Breast epithelium (tissue), 4 donors: ENCODE results near the gene KL. TPM values are rescaled to one million over a fixed set of nuclear protein-coding genes. Genes with fewer than 3 reads are reported as not detected.

Experiments used
- DNase-seq, 2 donors: peaks; one replicate each; pipeline ENCODE4 v3.0.0-alpha.2; 2019; ENCODE audit warnings: low spot score in 2 of 2
- H3K27ac ChIP-seq, 2 donors: fragments of 200-600 bp; sonication (generic) in 1 of 2; one replicate each; pipeline ENCODE4 v1.5.1; 2016 to 2019; ENCODE audit warnings: mild to moderate bottlenecking in 1 of 2
- H3K27me3 ChIP-seq, 2 donors: fragments of 200-600 bp; sonication (generic) in 1 of 2; one replicate each; pipeline versions ENCODE4 v1.5.1 to v1.6.0; 2017 to 2019; ENCODE audit warnings: control low read depth in 1 of 2, mild to moderate bottlenecking in 1 of 2
- H3K36me3 ChIP-seq: fragments of 200-600 bp; one replicate; pipeline ENCODE4 v1.5.1; 2019
- H3K4me1 ChIP-seq, 2 donors: fragments of 200-600 bp; sonication (generic); one replicate each; pipeline ENCODE4 v1.5.1; 2016 to 2019; ENCODE audit warnings: control low read depth in 1 of 2
- H3K4me3 ChIP-seq, 3 donors: fragments of 200-600 bp; sonication (generic); 1 replicate in 2 of 3; 2 replicates in 1 of 3; pipeline ENCODE4 v1.5.1; 2016 to 2019; ENCODE audit warnings: mild to moderate bottlenecking in 3 of 3, moderate library complexity in 2 of 3
- H3K9me3 ChIP-seq, 2 donors: fragments of 200-600 bp; sonication (generic) in 1 of 2; one replicate each; pipeline ENCODE4 v1.5.1; 2016 to 2019; ENCODE audit warnings: control low read depth in 1 of 2
- POLR2A ChIP-seq: fragments of 450-650 bp; IDR thresholded peaks from one replicate; pipeline ENCODE4 v1.6.1; 2016; ENCODE audit warnings: antibody characterized with exemption, mild to moderate bottlenecking, moderate library complexity
- POLR2AphosphoS5 ChIP-seq, 3 donors: sonication (generic); formaldehyde crosslinking; IDR thresholded peaks; one replicate each; pipeline ENCODE4 v1.6.1; 2017; ENCODE audit warnings: antibody characterized with exemption in 3 of 3
- intact Hi-C: fragments of 100-400 bp; cut with DNase I; formaldehyde crosslinking; loops from one replicate; pipeline ENCODE4 v1.15.1; 2023; ENCODE audit warnings: low total_unique reads
- total RNA-seq, 3 donors: library from RNA; depleted of rRNA; stranded (reverse); fragments of >200 nt; gene quantifications; one replicate each; pipeline ENCODE4 v1.1.0, GENCODE V29; 2016
- TF ChIP-seq, protein P1 (sequence below), 3 donors: fragments of 450-650 bp; IDR thresholded peaks; one replicate each; pipeline ENCODE4 v1.5.1; 2016 to 2017; ENCODE audit warnings: antibody characterized with exemption in 3 of 3, mild to moderate bottlenecking in 3 of 3, moderate library complexity in 3 of 3

The KL gene
- total RNA-seq, 3 donors from 2014 or later, result 2.7 to 4.3 (median 2.9) TPM

DNA sequence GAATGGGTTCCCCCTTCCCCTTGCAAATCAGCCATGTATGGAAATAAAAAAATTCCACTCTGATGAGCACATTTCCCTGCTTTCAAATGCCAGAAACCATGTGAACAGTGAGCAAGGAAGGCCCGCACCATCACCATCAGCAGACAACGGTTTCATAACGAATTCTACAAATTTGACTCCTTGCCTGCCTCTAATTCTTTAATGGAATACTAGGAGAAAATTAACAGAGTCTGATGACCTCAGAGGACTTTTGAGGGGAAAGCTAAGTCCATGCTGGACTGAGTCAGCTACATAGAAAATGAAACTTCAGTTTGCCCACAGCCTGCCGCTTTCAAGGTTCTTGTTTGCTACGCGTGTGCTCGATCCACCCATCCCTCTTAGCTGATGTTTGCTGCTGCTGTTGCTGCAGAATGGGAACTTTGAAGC lies 46.7 kb upstream of the KL start:
- no peak for DNase-seq
- Histone ChIP-seq H3K36me3 (no peaks in the 10 kb centered on the region), H3K4me1 (no peaks in the 10 kb centered on the region), H3K9me3 (no peaks in the 10 kb centered on the region), H3K27ac (peak overlapping the region; percentile 61 to 77), H3K27me3 (no peaks in the 10 kb centered on the region), H3K4me3 (peak overlapping the region; percentile 5 to 47 (median 22))
- no peak for TF ChIP-seq POLR2AphosphoS5 (IDR thresholded peaks at IDR 0.05)
- no peak for TF ChIP-seq POLR2A
- TF ChIP-seq, protein P1, sequence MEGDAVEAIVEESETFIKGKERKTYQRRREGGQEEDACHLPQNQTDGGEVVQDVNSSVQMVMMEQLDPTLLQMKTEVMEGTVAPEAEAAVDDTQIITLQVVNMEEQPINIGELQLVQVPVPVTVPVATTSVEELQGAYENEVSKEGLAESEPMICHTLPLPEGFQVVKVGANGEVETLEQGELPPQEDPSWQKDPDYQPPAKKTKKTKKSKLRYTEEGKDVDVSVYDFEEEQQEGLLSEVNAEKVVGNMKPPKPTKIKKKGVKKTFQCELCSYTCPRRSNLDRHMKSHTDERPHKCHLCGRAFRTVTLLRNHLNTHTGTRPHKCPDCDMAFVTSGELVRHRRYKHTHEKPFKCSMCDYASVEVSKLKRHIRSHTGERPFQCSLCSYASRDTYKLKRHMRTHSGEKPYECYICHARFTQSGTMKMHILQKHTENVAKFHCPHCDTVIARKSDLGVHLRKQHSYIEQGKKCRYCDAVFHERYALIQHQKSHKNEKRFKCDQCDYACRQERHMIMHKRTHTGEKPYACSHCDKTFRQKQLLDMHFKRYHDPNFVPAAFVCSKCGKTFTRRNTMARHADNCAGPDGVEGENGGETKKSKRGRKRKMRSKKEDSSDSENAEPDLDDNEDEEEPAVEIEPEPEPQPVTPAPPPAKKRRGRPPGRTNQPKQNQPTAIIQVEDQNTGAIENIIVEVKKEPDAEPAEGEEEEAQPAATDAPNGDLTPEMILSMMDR (IDR thresholded peaks at IDR 0.05), result no peak
- intact Hi-C loops, result no loop called here

DNA sequence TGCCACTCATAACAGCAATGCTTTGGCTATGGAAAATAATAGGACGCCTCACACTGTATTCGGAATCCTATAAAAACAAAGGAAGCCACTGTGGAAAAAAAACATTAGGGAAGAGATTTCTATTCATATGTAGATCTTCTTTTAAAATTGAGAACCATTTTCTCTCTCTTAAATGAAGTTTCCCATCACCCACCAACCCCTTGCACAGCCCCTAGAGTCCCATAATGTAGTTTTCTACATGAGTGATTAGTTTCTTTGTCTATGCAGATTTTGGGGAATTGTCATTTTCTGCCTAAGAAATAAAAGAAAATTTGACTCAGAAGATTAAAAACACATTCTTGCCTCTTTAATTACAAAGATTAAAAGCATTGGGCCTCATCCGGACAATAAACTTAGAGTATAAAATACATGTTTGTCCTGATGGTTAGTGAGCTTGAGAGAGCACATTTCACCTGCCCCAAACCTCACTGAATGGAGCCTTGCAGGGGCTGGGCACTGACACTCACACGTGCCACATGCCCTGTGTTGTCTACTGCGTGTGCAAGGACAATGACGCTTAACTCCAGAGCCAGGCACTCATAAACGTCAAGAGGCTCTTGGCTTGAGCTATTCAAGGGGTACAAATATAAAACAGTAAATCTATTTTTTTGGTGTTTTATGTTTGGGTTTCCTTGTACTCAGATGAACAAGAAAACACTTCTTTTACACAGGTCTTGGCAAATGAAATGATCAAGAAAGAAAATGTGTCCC lies 40.0 kb upstream of the KL start:
- DNase-seq, result no peak
- TF ChIP-seq, protein P1 (IDR thresholded peaks at IDR 0.05), result no peak
- no peak for TF ChIP-seq POLR2A
- no peak for TF ChIP-seq POLR2AphosphoS5 (IDR thresholded peaks at IDR 0.05)
- no peaks in the 10 kb centered on the region for H3K27me3 ChIP-seq
- no peaks in the 10 kb centered on the region for H3K36me3 ChIP-seq
- H3K9me3 ChIP-seq, result no peaks in the 10 kb centered on the region
- H3K4me1 ChIP-seq, result no peaks in the 10 kb centered on the region
- no peak overlapping the region for H3K27ac ChIP-seq
- no peak overlapping the region for H3K4me3 ChIP-seq
- intact Hi-C loops, result no loop called here

DNA sequence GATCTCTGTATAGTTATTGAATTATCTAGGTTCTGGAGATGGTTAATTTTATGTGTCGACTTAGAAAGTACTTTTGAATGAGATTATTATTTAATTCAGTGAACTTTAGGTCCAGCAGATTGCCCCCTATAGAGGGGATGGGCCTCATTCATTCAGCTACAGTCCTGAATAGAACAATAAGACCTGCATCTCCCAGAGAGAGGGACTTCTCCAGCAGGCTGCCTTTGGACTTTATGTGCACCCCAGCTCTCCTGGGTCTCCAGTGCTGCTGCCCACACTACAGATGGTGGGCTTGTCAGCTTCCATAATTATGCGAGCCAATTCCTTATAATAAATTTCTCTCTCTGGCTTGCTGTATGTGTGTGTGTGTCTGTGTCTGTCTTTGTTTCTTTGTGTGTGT lies 39.3 kb upstream of the KL start:
- Histone ChIP-seq H3K27me3 (no peaks in the 10 kb centered on the region), H3K4me3 (no peak overlapping the region), H3K36me3 (no peaks in the 10 kb centered on the region), H3K27ac (no peak overlapping the region), H3K9me3 (no peaks in the 10 kb centered on the region), H3K4me1 (no peaks in the 10 kb centered on the region)
- TF ChIP-seq POLR2AphosphoS5 (IDR thresholded peaks at IDR 0.05) (no peak), POLR2A (no peak)
- TF ChIP-seq, protein P1 (IDR thresholded peaks at IDR 0.05), result no peak
- DNase-seq, result no peak
- intact Hi-C loops, result no loop called here

DNA sequence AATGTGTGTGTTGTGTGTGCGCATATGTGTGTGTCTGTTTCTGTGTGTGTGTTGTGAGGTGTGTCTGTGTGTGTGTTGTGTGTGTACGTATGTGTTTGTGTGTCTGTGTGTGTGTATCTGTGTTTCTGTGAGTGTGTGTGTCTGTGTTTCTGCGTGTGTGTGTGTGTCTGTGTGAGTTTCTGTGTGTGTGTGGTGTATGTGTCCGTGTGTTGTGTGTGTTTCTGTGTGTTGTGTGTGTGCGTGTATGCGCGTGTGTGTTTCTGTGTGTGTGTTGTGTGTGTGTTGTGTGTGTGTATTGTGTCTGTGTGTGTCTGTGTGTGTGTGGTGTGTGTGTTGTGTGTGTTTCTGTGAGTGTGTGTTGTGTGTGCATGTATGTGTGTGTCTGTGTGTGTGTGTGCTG lies 38.9 kb upstream of the KL start:
- Histone ChIP-seq H3K27me3 (no peaks in the 10 kb centered on the region), H3K4me3 (no peak overlapping the region), H3K36me3 (no peaks in the 10 kb centered on the region), H3K4me1 (no peaks in the 10 kb centered on the region), H3K9me3 (no peaks in the 10 kb centered on the region), H3K27ac (no peak overlapping the region)
- TF ChIP-seq, protein P1 (IDR thresholded peaks at IDR 0.05), result no peak
- TF ChIP-seq POLR2A, result no peak
- no peak for TF ChIP-seq POLR2AphosphoS5 (IDR thresholded peaks at IDR 0.05)
- no peak for DNase-seq
- intact Hi-C loops, result no loop called here

DNA sequence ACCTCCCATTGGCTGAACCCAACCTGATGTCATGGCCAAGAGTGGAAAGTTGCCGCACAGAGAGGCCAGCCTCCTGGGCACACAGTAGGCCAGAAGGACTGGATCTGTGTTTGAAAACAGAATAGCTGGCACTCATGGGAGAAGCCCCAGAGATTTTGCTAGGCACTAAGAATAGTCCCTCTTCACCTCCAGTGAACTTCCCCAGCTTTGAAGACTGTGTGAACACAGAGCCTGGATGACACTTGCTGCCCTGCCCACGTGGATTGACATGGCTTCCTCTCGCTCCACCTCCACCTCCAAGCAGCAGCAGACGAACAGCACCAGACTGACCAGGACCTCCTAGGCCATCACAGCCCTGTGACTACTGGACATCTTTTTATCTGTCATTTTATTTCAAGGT lies 37.9 kb upstream of the KL start:
- Histone ChIP-seq H3K27ac (no peak overlapping the region), H3K4me3 (no peak overlapping the region), H3K36me3 (no peaks in the 10 kb centered on the region), H3K27me3 (no peaks in the 10 kb centered on the region), H3K9me3 (no peaks in the 10 kb centered on the region), H3K4me1 (no peaks in the 10 kb centered on the region)
- no peak for DNase-seq
- intact Hi-C loops, result no loop called here
- no peak for TF ChIP-seq POLR2A
- TF ChIP-seq, protein P1 (IDR thresholded peaks at IDR 0.05), result no peak
- no peak for TF ChIP-seq POLR2AphosphoS5 (IDR thresholded peaks at IDR 0.05)
